Stimulated activated naive CD8-positive, alpha-beta T cell treated with anti-CD3 and anti-CD28 coated beads, Interleukin-15, Interleukin-2, amounts not matched to agents 100 ng/mL and 50 ng/mL, for 24 hours (primary cell): ENCODE results near the gene PHF19.

Experiments used
- H3K27ac Mint-ChIP-seq: one replicate; pipeline ENCODE4 v1.8.0; 2021; ENCODE audit warnings: mild to moderate bottlenecking, mixed read lengths
- H3K27me3 Mint-ChIP-seq: one replicate; pipeline ENCODE4 v1.8.0; 2021; ENCODE audit warnings: mixed read lengths
- H3K36me3 Mint-ChIP-seq: one replicate; pipeline ENCODE4 v1.8.0; 2021; ENCODE audit warnings: low read depth, mixed read lengths
- H3K4me1 Mint-ChIP-seq: one replicate; pipeline ENCODE4 v1.8.0; 2021; ENCODE audit warnings: low read depth, mixed read lengths
- H3K4me3 Mint-ChIP-seq: one replicate; pipeline ENCODE4 v1.8.0; 2021; ENCODE audit warnings: mild to moderate bottlenecking, mixed read lengths
- H3K9me3 Mint-ChIP-seq: one replicate; pipeline ENCODE4 v1.8.0; 2021; ENCODE audit warnings: mixed read lengths

The PHF19 gene

DNA sequence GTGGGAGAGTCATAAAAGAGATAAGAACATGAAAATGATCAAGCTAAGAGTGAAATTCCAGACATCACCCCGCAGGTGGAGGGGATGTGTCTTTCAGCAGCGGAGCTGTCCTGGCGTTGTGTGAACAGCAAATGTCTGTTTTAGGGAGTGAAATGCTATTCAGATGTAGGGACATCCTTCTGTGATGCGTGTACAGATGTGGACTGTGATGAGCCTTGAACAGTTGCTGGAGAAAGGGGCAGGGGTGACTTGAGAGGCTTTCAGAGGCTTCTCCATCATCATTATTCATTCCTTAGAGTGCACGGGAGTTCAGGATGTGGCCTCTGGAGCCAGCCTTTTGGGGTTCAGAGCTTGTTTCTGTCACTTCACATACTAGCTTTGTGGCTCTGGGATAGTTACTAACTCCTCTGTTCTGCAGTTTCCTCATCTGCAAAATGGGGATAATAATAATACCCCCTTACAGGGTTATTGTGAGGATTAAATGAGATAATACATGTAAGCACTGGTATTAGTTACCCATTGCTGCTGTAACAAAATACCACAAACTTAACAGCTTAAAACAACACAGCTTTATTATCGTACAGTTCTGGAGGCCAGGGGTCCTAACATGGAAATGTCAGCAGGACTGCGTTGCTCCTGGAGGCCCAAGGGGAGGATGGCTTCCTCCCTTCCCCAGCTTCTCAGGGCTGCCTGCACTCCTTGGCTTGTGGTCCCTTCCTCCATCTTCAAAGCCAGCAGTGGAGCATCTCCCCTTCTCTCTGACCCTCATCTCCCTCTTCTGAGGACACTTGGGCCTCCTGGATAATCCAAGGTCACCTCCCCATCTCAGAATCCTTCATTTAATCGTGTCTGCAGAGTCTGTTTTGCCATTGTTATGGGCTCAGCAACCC, 40.2 kb upstream of the PHF19 start:
- H3K27me3 Mint-ChIP-seq, result no peaks in the 10 kb centered on the region
- peaks cover 92% of the 10 kb centered on the region for H3K36me3 Mint-ChIP-seq
- peak overlapping the region; percentile 80 for H3K27ac Mint-ChIP-seq
- peaks cover 92% of the 10 kb centered on the region for H3K4me1 Mint-ChIP-seq
- H3K9me3 Mint-ChIP-seq, result no peaks in the 10 kb centered on the region
- peak overlapping the region; percentile 66 for H3K4me3 Mint-ChIP-seq

- Mint-ChIP-seq H3K27ac (peak overlapping the region; percentile 80), H3K27me3 (no peaks in the 10 kb centered on the region), H3K36me3 (peaks cover 92% of the 10 kb centered on the region), H3K9me3 (no peaks in the 10 kb centered on the region), H3K4me1 (peaks cover 94% of the 10 kb centered on the region), H3K4me3 (peak overlapping the region; percentile 69)
Observed at GRCh38 chr9:120916588-120916987, 39.6 kb upstream of the PHF19 start.

DNA sequence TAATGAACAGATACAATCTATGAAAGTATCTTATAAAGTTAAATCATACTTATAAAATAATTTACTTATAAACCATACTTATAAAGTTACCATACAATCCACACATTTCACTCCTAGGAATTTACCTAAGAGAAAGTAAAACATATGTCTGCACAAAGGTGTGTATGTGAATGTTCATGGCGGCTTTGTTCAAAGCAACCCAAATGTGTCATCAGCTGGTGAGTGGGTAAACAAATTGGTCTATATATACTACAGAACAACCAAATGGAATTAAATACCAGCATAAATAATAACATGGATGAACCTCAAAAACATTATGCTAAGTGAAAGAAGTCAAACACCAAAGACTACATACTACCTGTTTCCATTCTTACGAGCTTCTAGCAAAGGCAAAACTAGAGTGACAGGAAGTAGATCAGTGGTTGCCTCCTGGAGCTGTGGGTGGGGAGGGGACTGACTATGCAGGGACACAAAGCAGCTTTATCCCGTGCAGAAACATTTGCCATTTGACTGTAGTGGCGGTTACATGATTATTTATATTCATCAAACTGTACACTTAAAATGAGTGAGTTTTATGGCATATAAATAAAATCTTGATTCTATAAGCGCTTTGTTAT, 39.0 kb upstream of the PHF19 start:
- Mint-ChIP-seq H3K36me3 (peaks cover 92% of the 10 kb centered on the region), H3K27me3 (no peaks in the 10 kb centered on the region)

DNA sequence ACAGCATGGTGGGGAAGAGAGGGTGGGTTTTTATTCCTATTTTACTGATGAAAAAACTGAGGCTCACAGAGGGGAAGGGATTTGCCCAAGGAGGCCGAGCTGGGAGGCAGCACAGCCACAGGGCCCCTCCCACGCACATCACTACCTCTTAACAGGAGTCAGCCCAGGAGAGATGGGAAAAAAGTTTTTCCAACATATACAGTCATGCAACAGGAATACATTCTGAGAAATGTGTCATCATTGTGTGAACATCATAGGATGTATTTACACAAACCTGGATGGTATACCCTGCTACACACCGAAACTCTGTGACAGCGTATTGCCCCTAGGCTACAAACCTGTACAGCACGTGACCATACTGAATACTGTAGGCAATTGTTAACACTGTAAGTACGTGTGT, 38.0 kb upstream of the PHF19 start:
- no peaks in the 10 kb centered on the region for H3K27me3 Mint-ChIP-seq
- H3K4me1 Mint-ChIP-seq, result peaks cover 96% of the 10 kb centered on the region
- peaks cover 93% of the 10 kb centered on the region for H3K36me3 Mint-ChIP-seq
- peak overlapping the region; percentile 83 for H3K27ac Mint-ChIP-seq
- H3K4me3 Mint-ChIP-seq, result peak overlapping the region; percentile 52
- H3K9me3 Mint-ChIP-seq, result no peaks in the 10 kb centered on the region

More for the DNA sequence above, 39.0 kb upstream of the PHF19 start:
- H3K4me1 Mint-ChIP-seq, result peaks cover 95% of the 10 kb centered on the region
- peak overlapping the region; percentile 69 for H3K4me3 Mint-ChIP-seq
- H3K9me3 Mint-ChIP-seq, result no peaks in the 10 kb centered on the region
- peak overlapping the region; percentile 74 for H3K27ac Mint-ChIP-seq

GRCh38 chr9:120914396-120914795, 37.4 kb upstream of the PHF19 start:
- no peaks in the 10 kb centered on the region for H3K9me3 Mint-ChIP-seq
- H3K36me3 Mint-ChIP-seq, result peaks cover 91% of the 10 kb centered on the region
- H3K4me3 Mint-ChIP-seq, result peak overlapping the region; percentile 52
- H3K27ac Mint-ChIP-seq, result peak overlapping the region; percentile 83
- H3K27me3 Mint-ChIP-seq, result no peaks in the 10 kb centered on the region
- peaks cover 96% of the 10 kb centered on the region for H3K4me1 Mint-ChIP-seq

- H3K27me3 Mint-ChIP-seq, result no peaks in the 10 kb centered on the region
- H3K9me3 Mint-ChIP-seq, result no peaks in the 10 kb centered on the region
- H3K36me3 Mint-ChIP-seq, result peaks cover 92% of the 10 kb centered on the region
- H3K4me1 Mint-ChIP-seq, result peaks cover 96% of the 10 kb centered on the region
- H3K27ac Mint-ChIP-seq, result peak overlapping the region; percentile 86
- peak overlapping the region; percentile 68 for H3K4me3 Mint-ChIP-seq
Observed at GRCh38 chr9:120913647-120914264, 36.8 kb upstream of the PHF19 start.

DNA sequence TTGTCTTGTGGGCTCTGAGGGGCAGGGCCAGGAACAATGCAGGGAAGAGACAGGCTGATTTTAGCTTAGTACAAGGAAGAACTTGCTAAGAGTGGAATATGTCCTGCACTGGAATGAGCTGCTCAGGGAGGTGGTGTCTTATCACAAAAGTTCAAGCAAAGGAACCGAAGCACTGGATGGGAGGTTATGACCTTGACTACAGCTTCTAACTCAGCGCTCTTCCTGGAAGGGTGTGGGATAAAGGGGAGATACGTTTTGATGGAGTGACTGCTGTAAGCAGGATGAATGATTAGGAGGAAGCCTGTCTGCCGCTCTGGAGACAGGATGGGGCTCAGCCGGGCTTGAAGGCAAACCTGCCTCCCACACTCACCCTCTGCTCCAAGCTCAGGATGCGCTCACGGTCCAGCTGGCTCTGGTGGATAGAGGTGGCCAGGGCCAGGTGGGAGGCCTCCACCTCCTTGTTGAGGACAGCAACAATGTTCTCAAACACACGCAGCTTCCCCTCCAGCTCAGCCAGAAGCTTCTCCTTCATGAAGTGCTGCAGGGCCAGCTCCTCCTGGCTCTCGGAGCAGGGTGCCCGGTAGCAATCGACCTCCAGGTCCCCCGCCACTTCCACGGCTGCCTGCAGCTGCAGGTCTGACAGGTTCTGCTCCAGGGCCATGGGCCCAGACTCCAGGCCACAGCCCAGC, 36.1 kb upstream of the PHF19 start:
- no peaks in the 10 kb centered on the region for H3K27me3 Mint-ChIP-seq
- no peaks in the 10 kb centered on the region for H3K9me3 Mint-ChIP-seq
- peaks cover 90% of the 10 kb centered on the region for H3K36me3 Mint-ChIP-seq
- H3K4me3 Mint-ChIP-seq, result peak overlapping the region; percentile 68
- H3K4me1 Mint-ChIP-seq, result peaks cover 95% of the 10 kb centered on the region
- peak overlapping the region; percentile 86 for H3K27ac Mint-ChIP-seq

DNA sequence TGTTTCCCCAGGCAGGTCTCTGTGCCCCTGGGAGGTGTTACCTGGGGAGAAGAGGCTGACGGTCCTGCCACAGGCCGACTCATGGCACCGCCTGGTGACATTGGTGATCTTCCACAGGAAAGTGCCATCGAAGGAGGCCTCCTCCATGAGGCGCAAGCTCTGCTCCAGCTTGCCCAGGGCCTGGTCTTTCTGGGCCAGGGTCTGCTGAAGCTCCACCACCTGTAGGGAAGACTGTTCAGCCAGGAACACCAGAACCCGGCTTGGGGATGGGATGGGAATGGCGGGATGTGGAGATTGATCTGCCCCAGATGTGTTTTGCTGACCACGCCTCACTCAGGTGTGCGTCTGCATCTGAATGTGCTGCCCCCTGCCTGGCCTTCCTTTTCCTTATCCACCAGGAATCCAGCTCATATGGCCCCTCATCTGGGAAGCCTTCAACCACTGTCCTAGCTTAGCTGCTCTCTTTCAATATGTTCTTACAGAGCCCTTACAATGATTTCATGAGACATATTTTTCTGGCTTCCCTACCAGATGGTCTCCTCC, 34.4 kb upstream of the PHF19 start:
- Mint-ChIP-seq H3K4me3 (peak overlapping the region; percentile 68), H3K36me3 (peaks cover 90% of the 10 kb centered on the region), H3K4me1 (peaks cover 96% of the 10 kb centered on the region), H3K27me3 (no peaks in the 10 kb centered on the region), H3K9me3 (no peaks in the 10 kb centered on the region), H3K27ac (peak overlapping the region; percentile 93)

GRCh38 chr9:120910643-120911042, 33.7 kb upstream of the PHF19 start:
- H3K27ac Mint-ChIP-seq, result peak overlapping the region; percentile 93
- H3K4me3 Mint-ChIP-seq, result peak overlapping the region; percentile 66
- H3K36me3 Mint-ChIP-seq, result peaks cover 91% of the 10 kb centered on the region
- no peaks in the 10 kb centered on the region for H3K27me3 Mint-ChIP-seq
- no peaks in the 10 kb centered on the region for H3K9me3 Mint-ChIP-seq
- peaks cover 97% of the 10 kb centered on the region for H3K4me1 Mint-ChIP-seq

DNA sequence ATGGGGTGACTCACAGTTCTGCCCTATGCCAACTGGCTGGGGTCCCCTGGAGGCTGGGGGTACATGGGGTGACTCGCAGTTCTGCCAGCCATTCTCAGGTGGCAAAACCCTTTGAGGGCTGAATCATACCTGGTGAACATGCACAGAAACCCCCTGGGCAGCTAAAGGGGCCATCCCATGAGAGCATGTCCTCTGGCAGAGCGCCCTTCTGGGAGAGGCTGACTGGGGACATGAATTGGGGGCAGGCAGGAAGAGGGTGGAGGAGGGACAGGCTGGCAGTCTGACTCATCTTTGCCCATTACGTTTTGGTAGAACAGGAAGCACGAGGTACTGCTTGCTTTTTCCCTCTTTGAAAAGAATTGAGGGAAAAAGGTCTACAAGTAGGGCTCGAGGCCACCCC, 32.9 kb upstream of the PHF19 start:
- Mint-ChIP-seq H3K4me3 (peak overlapping the region; percentile 66), H3K9me3 (no peaks in the 10 kb centered on the region), H3K27ac (peak overlapping the region; percentile 93), H3K36me3 (peaks cover 94% of the 10 kb centered on the region), H3K27me3 (no peaks in the 10 kb centered on the region), H3K4me1 (peaks cover 99% of the 10 kb centered on the region)

- peak overlapping the region; percentile 54 for H3K4me3 Mint-ChIP-seq
- no peaks in the 10 kb centered on the region for H3K27me3 Mint-ChIP-seq
- H3K27ac Mint-ChIP-seq, result peak overlapping the region; percentile 84
- H3K4me1 Mint-ChIP-seq, result peaks cover 99% of the 10 kb centered on the region
- no peaks in the 10 kb centered on the region for H3K9me3 Mint-ChIP-seq
- peaks cover 90% of the 10 kb centered on the region for H3K36me3 Mint-ChIP-seq
Observed at GRCh38 chr9:120905315-120906164, 28.6 kb upstream of the PHF19 start.

- Mint-ChIP-seq H3K36me3 (peaks cover 90% of the 10 kb centered on the region), H3K4me3 (peak overlapping the region; percentile 36), H3K27ac (peak overlapping the region; percentile 84), H3K27me3 (no peaks in the 10 kb centered on the region), H3K4me1 (peaks cover 99% of the 10 kb centered on the region), H3K9me3 (no peaks in the 10 kb centered on the region)
Observed at GRCh38 chr9:120904978-120905301, 28.0 kb upstream of the PHF19 start.

DNA sequence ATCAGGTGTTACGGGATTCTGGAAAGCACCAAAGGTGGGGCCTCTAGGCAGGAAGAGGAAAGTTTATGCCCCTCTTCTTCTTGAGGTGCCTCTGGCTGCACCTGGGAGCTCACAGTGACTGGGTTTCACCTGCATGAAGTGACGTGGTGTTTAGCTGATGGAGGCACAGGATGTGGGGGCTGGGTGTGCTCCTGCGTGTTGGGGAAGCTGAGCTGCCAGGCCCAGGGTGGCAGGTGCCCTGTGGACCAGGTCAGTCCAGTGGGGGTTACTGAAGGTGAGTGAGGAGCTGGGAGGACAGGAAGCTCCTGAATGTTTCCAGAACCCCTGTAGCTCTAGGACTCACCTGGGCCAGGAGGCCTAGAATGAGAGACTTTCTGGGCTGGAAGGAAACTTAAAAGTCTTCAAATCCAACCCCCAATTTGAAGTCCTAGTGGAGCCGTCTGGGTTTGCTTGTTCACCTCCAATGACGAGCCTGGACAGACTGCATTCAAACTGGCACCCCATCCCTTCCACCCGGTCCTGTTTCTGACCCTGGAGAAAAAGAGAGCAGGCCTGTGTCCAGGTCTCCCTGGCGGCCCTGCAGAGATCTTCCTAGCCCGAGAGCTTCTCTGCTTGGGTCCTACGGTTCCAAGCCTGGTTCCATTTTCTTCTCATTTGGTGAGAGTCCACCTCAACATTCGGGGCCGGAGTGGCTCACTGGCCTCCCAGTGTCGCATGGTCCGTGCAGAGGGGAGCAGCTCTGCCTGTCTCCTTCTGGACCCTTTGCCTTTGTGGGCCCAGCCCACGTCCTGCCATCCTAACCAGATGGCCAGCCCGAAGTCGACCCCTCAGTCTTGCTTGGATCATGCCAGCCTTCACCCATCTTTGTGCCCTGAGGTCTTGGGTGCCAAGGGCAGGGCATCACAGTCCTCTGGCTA, 27.3 kb upstream of the PHF19 start:
- peak overlapping the region; percentile 84 for H3K27ac Mint-ChIP-seq
- H3K4me3 Mint-ChIP-seq, result peak overlapping the region; percentile 46
- no peaks in the 10 kb centered on the region for H3K27me3 Mint-ChIP-seq
- peaks cover 99% of the 10 kb centered on the region for H3K4me1 Mint-ChIP-seq
- peaks cover 91% of the 10 kb centered on the region for H3K36me3 Mint-ChIP-seq
- no peaks in the 10 kb centered on the region for H3K9me3 Mint-ChIP-seq
